Measurements from ENCODE around the gene RGS12. TPM values are rescaled to one million over a fixed set of nuclear protein-coding genes. Genes with fewer than 3 reads are reported as not detected.

RGS12 gene
- total RNA-seq, 4 donors from 2014 or later: 20.4 to 86.1 (median 34.1) TPM

DNA sequence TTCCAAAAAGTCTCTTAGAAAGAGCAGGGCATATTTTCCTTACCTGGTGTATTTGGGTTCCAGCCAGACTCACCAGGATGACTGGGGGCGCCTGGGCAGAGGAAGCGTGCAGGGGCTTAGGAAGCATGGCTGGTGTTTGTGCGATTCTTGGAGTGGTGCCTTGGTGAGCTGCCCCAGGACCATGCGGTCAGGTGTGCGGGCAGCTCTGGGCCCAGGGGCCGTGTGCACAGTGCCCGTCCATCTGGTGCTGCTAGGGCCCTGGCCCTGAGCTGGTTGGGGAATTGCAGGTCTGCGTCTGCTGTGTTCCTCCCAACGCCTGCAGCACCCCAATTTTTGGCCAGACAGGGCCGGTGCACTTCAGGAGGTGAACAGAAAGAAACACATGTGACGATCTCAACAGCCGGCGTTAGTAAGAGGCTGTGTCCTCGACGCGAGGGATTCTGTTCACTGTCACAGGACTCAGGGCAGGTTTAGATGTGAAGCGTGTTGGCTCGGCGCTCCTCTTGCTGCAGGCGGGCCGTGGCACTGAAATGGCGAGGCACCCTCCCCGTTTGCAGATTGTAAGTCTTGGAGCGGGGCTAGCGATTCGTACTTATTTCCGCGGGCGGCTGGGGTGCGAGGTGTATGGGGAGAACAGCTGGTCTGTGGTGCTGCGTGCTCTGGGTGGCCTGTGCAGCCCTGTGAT is 15.2 kb downstream of the RGS12 start:
- TF ChIP-seq, protein P1, sequence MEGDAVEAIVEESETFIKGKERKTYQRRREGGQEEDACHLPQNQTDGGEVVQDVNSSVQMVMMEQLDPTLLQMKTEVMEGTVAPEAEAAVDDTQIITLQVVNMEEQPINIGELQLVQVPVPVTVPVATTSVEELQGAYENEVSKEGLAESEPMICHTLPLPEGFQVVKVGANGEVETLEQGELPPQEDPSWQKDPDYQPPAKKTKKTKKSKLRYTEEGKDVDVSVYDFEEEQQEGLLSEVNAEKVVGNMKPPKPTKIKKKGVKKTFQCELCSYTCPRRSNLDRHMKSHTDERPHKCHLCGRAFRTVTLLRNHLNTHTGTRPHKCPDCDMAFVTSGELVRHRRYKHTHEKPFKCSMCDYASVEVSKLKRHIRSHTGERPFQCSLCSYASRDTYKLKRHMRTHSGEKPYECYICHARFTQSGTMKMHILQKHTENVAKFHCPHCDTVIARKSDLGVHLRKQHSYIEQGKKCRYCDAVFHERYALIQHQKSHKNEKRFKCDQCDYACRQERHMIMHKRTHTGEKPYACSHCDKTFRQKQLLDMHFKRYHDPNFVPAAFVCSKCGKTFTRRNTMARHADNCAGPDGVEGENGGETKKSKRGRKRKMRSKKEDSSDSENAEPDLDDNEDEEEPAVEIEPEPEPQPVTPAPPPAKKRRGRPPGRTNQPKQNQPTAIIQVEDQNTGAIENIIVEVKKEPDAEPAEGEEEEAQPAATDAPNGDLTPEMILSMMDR (IDR thresholded peaks at IDR 0.05; ENCODE audit: low read depth): no peak

DNA sequence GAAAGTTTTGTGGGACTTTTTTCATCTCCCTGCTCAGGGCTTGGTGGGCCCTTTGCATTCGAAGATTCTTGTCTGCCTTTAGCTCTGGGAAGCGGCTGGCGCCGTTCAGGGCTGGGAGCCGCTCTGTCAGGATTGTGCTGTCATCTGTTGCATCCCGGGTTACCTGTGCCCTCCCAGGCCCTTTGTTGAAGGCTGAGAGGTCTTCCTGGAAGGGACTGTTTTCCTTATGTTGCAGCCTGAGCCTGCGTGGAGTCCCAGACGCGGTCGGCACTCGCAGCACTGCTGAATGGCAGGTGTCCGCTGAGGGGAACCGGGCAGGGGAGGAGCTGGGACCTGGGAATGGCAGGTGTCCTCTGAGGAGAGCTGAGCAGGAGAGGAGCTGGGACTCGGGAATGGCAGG is 15.9 kb downstream of the RGS12 start:
- TF ChIP-seq, protein P1 (IDR thresholded peaks at IDR 0.05; ENCODE audit: low read depth): no peak

DNA sequence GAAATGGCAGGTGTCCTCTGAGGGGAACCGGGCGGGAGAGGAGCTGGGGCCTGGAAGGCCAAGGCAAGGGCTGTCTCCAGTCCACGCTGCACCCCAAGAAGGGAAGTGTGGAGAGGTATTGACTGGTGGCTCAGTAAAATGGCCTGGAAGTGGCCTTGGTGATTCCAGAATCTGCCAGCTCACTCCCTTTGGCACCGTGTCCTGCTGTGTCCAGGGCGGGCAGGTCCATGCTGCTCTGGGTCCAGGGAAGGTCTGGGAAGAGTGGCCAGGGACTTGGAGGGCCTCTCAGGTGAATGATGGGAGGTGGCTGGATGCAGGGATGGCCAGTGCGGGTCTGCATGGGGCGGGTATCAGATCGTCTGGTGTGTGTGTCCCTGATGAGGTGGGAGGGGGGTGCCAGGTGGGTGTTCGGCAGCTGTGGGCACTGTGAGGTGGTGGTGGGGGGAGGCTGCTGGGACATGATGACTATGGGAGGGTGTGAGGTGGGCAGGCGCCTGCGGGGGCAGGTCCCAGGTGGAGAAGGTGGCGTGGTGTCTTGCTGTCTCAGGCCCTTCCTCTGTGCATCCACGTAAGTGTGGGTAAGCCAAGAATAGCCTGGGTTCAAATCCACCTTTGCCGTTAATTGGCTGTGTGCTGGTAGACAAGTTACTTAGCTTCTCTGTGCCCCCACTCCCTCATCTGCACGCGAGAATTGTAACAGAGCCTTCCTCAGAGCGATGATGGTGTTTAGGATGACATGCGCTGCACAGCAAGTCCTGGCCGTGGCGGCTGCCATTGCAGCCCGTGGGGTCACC is 17.7 kb downstream of the RGS12 start:
- TF ChIP-seq, protein P1 (IDR thresholded peaks at IDR 0.05; ENCODE audit: low read depth): no peak

DNA sequence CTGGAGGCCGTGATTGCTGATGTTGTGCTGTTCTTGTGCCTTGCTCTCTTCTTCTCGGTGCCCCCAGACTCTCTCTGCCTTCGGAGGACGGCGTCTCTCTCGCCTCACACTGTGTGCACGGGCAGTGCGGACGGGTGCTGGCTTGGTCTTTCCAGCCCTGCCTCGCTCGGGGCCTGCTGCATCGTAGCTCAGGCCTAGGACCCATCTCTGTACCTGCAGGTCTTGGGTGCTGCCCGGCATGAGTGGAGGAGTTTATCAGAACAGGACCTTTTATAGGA is 18.2 kb downstream of the RGS12 start:
- TF ChIP-seq, protein P1 (IDR thresholded peaks at IDR 0.05; ENCODE audit: low read depth): no peak

DNA sequence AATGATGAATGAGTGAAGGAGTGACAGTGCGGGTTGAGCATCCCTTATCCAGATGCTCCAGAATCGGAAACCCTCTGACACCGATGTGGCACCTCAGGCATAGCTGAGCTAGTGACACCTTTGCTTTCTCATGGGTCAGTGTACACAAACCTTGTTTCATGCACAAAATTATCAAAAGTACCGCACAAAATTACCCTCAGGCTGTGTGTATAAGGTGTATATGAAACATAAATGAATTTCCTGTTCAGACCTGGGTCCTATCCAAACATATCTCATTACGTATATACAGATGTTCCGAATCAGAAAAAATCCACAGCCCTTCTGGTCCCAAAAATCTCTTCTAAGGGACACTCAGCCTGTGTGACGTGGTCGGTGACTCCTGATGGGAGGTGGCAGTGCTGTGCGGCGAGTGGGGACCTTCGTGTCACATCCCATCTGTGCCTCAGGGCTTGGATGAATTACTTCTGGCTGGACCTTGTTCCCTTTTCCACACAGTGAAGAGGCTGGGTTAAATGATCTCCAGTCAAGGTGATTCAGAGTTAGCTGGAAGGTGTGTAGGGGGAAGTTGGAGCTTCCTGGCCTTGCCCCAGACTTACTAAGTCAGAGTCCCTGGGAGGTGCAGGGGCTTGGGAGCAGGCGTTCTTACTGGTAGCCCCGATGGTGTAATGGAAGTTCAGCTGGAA is 18.8 kb downstream of the RGS12 start:
- TF ChIP-seq, protein P1 (IDR thresholded peaks at IDR 0.05; ENCODE audit: low read depth): no peak

DNA sequence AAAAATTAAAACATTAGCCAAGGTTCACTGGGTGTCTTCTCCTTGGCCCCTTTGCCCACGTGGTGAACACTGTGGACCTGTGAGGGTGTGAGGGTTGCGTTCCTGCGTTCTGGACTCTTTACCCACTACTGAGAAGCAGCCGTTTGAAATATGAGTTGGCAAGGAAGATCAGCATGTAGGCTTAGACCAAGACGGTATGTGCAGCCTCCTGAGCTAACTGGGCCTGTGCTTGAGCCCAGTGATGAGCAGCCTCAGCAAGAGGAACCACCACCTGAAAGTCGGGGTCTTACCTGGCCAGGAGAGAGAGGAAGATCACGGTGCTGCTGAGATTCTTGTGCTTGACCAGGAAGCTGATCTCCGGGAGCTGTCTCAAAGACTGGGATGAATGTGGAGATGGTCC is 19.5 kb downstream of the RGS12 start:
- TF ChIP-seq, protein P1 (IDR thresholded peaks at IDR 0.05; ENCODE audit: low read depth): no peak

DNA sequence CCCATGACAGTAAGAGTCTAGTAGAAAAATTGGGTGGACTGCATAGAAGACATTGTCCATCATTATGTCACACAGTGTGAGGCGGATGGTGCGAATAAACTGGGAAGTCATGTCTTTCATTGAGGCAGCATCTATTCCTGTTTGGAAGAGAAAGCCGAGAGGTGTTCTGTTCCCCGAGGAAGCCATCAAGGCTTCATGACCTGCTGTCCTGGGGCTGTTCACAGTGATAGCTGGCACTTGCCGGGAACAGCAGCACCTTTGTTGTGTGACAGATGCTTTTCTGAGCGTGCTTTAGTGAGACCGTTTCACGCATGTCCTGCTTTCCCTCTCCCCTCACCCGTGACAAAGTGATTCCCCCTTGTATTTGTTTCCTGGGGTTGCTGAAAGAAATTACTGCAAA is 20.3 kb downstream of the RGS12 start:
- TF ChIP-seq, protein P1 (IDR thresholded peaks at IDR 0.05; ENCODE audit: low read depth): no peak

Data from subcutaneous adipose tissue (tissue), 4 donors.